ENCODE data around the gene ZNF154.

GRCh38 chr19:57687363-57688010 lies 21.5 kb downstream of the ZNF154 start:
- TF ChIP-seq CTCF (IDR thresholded peaks at IDR 0.05), result no peak
- TF ChIP-seq POLR2A (IDR thresholded peaks at IDR 0.05), result no peak
- no peak for TF ChIP-seq POLR2AphosphoS5 (IDR thresholded peaks at IDR 0.05)

Data from prostate gland (tissue), 2 donors.